22Rv1 (cell line): ENCODE data around the gene GDF9.

ENCODE experiments used
- CTCF ChIP-seq: fragments of 450-650 bp; IDR thresholded peaks from 2 replicates; pipeline ENCODE4 v1.5.1; 2017; ENCODE audit warnings: mild to moderate bottlenecking
- ZFX ChIP-seq: fragments of 450-650 bp; IDR thresholded peaks from 2 replicates; pipeline ENCODE4 v1.6.1; 2017; ENCODE audit warnings: antibody characterized with exemption, borderline replicate concordance

GRCh38 chr5:132905938-132906337, 39.7 kb upstream of the GDF9 start:
- peak; percentile 16; the same call in 1 of the 2 replicates for TF ChIP-seq CTCF
- no peak for TF ChIP-seq ZFX
